GM12878 (cell line): ENCODE data around the gene FSTL1. TPM values are rescaled to one million over a fixed set of nuclear protein-coding genes. Genes with fewer than 3 reads are reported as not detected.

Experiments used
- ATAC-seq: fragments of 200-7000 bp; cut with Tn5 transposase; 3 replicates; pipeline ENCODE4 v1.9.1; 2020; ENCODE audit warnings: mild to moderate bottlenecking, moderate library complexity
- Bru-seq: library from RNA; stranded (reverse); fragments of 400-500 nt; gene quantifications from one replicate; lab custom pipeline; 2021; lab: Mats Ljungman, UMichigan
- BruChase-seq, 2 experiments: library from RNA; stranded (reverse); fragments of 400-500 nt; gene quantifications; one replicate each; lab custom pipeline; 2021; lab: Mats Ljungman, UMichigan
- BruUV-seq: library from RNA; stranded (reverse); fragments of 400-500 nt; replicated peaks from 2 replicates; lab custom pipeline; 2021; lab: Mats Ljungman, UMichigan
- CTCF ChIA-PET: fragments of 300-600 bp; sonication (Branson Sonifier 250); formaldehyde crosslinking; extraction: SDS; loops from one replicate; lab custom pipeline; 2021; ENCODE audit warnings: inconsistent platforms; lab: Yijun Ruan, JAX
- POLR2A ChIA-PET: fragments of 350-600 bp; formaldehyde crosslinking; extraction: SDS; loops from one replicate; lab custom pipeline; 2021; ENCODE audit warnings: inconsistent platforms; lab: Charles Lee
- RAD21 ChIA-PET: fragments of 300-600 bp; sonication (Branson Sonifier 250); formaldehyde crosslinking; loops from one replicate; lab custom pipeline; 2023; ENCODE audit warnings: antibody characterized with exemption; ENCODE audit not compliant: unreplicated experiment; lab: Charles Lee
- SMC1A ChIA-PET: fragments of 300-600 bp; sonication (Branson Sonifier 250); formaldehyde crosslinking; loops from one replicate; lab custom pipeline; 2023; ENCODE audit not compliant: unreplicated experiment, uncharacterized antibody; lab: Charles Lee
- DNase-seq: peaks from one replicate; pipeline ENCODE4 v3.0.0-alpha.2; 2011; ENCODE audit warnings: low read depth, low spot score
- FAIRE-seq: peaks from 3 replicates; lab custom pipeline; 2011; peaks lifted over from hg19 to GRCh38; lab: Jason Lieb, UNC
- H2AFZ ChIP-seq: 2 replicates; pipeline ENCODE4 v1.6.0; 2011; ENCODE audit warnings: low read depth, low read length, control low read depth; ENCODE audit not compliant: control insufficient read depth
- H3K27ac ChIP-seq: 2 replicates; pipeline ENCODE4 v1.5.1; 2011; ENCODE audit warnings: control low read depth; ENCODE audit not compliant: control insufficient read depth, insufficient read depth
- H3K27me3 ChIP-seq, 2 experiments: replicated peaks in 1 of 2; 2 replicates each; pipeline versions ENCODE4 v1.6.0 to v1.6.1; 2011; ENCODE audit warnings: low read length in 1 of 2; ENCODE audit not compliant: control insufficient read depth in 2 of 2, insufficient read depth in 2 of 2
- H3K36me3 ChIP-seq, 2 experiments: 2 replicates each; pipeline ENCODE4 v1.5.1; 2011; ENCODE audit warnings: low read length in 1 of 2; ENCODE audit not compliant: control insufficient read depth in 2 of 2, insufficient read depth in 2 of 2
- H3K4me1 ChIP-seq: 2 replicates; pipeline ENCODE4 v1.6.1; 2011; ENCODE audit warnings: mild to moderate bottlenecking, low read length, moderate library complexity, mixed read lengths; ENCODE audit not compliant: control insufficient read depth, insufficient read depth
- H3K4me2 ChIP-seq: 2 replicates; pipeline ENCODE4 v1.6.0; 2011; ENCODE audit warnings: control low read depth; ENCODE audit not compliant: control insufficient read depth, insufficient read depth
- H3K4me3 ChIP-seq: fragments of 200-600 bp; sonication (generic); 2 replicates; pipeline ENCODE4 v1.5.1; 2016
- H3K79me2 ChIP-seq: 2 replicates; pipeline ENCODE4 v1.6.0; 2011; ENCODE audit warnings: low read length; ENCODE audit not compliant: control insufficient read depth, insufficient read depth
- H3K9ac ChIP-seq: 2 replicates; pipeline ENCODE4 v1.8.0; 2011; ENCODE audit warnings: low read length, control low read depth, mixed read lengths; ENCODE audit not compliant: control insufficient read depth, insufficient read depth
- H3K9me3 ChIP-seq: replicated peaks from 3 replicates; pipeline ENCODE4 v1.5.1; 2011; ENCODE audit warnings: mild to moderate bottlenecking, low read length; ENCODE audit not compliant: control insufficient read depth, insufficient read depth
- H4K20me1 ChIP-seq: 2 replicates; pipeline ENCODE4 v1.6.0; 2011; ENCODE audit not compliant: control insufficient read depth, insufficient read depth
- IKZF2 ChIP-seq, 2 experiments: fragments of 450-650 bp; IDR thresholded peaks; 2 replicates each; pipeline ENCODE4 v1.6.1; 2017; ENCODE audit warnings: mild to moderate bottlenecking in 2 of 2, moderate library complexity in 2 of 2
- POLR2A ChIP-seq: IDR thresholded peaks from 2 replicates; pipeline ENCODE4 v1.6.1; 2011; ENCODE audit warnings: low read depth, mild to moderate bottlenecking, low read length
- SUZ12 ChIP-seq: fragments of 200-600 bp; sonication (generic); IDR thresholded peaks from one replicate; pipeline ENCODE4 v1.6.1; 2018; ENCODE audit warnings: antibody characterized with exemption, mild to moderate bottlenecking; ENCODE audit not compliant: unreplicated experiment
- WGBS: methylation state at CpG from one replicate; pipeline ENCODE4 v1.1.6; 2016; ENCODE audit warnings: low lambda C conversion rate; ENCODE audit not compliant: insufficient replicate concordance, insufficient coverage; ENCODE audit errors: missing lambda C conversion rate; 5-methylcytosine and 5-hydroxymethylcytosine counted together
- in situ Hi-C: fragments of 300-500 bp; cut with MboI; formaldehyde crosslinking; loops from 9 replicates; pipeline ENCODE4 v1.14.3; 2018; ENCODE audit warnings: mixed read lengths
- intact Hi-C: fragments of 100-400 bp; cut with micrococcal nuclease; formaldehyde crosslinking; loops from one replicate; pipeline ENCODE4 v1.14.2; 2022; ENCODE audit not compliant: unreplicated experiment
- long read RNA-seq, 2 experiments: library from polyadenylated mRNA; unstranded; transcript quantifications; one replicate each; pipeline ENCODE4 v2.0.0, GENCODE V29; 2019 to 2020
- polyA minus RNA-seq, 3 experiments: library from RNA; depleted of rRNA, polyadenylated mRNA; stranded (reverse); fragments of >200 nt; gene quantifications; 2 replicates each; pipeline ENCODE4 v1.2.3, GENCODE V29; 2011
- polyA plus RNA-seq, 11 experiments: library from polyadenylated mRNA; depleted of rRNA in 4 of 11; unstranded in 6 of 11; stranded (reverse) in 5 of 11; fragments of >200 nt; fragmentation: Nextera tagmentation in 4 of 11; fragmentation: Illumina TruSeq in 1 of 11; extraction: Ambion mirVana in 4 of 11; extraction: Trizol in 1 of 11; gene quantifications; 1 replicate in 1 of 11; 2 replicates in 10 of 11; pipeline versions ENCODE4 v1.2.1 to v1.2.3, GENCODE V29; 2011 to 2016; ENCODE audit warnings: inconsistent platforms in 2 of 11, missing spikeins in 2 of 11, low read depth in 1 of 11
- total RNA-seq, 4 experiments: library from RNA; depleted of rRNA in 3 of 4; stranded (reverse); fragments of >200 nt in 3 of 4; fragmentation: Illumina TruSeq in 1 of 4; extraction: Trizol in 1 of 4; gene quantifications; 2 replicates each; pipeline versions ENCODE4 v1.2.1 to v1.2.3, GENCODE V29; 2013 to 2021

The FSTL1 gene, protein sequence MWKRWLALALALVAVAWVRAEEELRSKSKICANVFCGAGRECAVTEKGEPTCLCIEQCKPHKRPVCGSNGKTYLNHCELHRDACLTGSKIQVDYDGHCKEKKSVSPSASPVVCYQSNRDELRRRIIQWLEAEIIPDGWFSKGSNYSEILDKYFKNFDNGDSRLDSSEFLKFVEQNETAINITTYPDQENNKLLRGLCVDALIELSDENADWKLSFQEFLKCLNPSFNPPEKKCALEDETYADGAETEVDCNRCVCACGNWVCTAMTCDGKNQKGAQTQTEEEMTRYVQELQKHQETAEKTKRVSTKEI
- 0.15 and 0.24 TPM in 2 replicates for total RNA-seq (2013; cell fraction: nucleolus; rRNA removed)
- 0.06 and 0.27 TPM in 2 replicates for total RNA-seq (2014; rRNA removed)
- total RNA-seq (2014; rRNA removed; fragmentation: Illumina TruSeq; extraction: Trizol) = not detected in 2 replicates
- 1.0 and 1.7 TPM in 2 replicates for total RNA-seq (2021)
- polyA plus RNA-seq (2011; ENCODE audit: low read depth) = 0.12 TPM
- polyA plus RNA-seq (2011; rRNA removed) = 0.18 and 0.35 TPM in 2 replicates
- 0.04 and 0.07 TPM in 2 replicates for polyA plus RNA-seq (2011; cell fraction: cytosol; rRNA removed)
- 0.15 and 0.43 TPM in 2 replicates for polyA plus RNA-seq (2011; cell fraction: nucleus; rRNA removed)
- 0.07 and 0.10 TPM in 2 replicates for polyA plus RNA-seq (2012)
- polyA plus RNA-seq (2014; fragmentation: Illumina TruSeq; extraction: Trizol) = 0.19 TPM in 1 of 2 replicates, not detected in the other
- polyA plus RNA-seq (2014; fragmentation: Nextera tagmentation; extraction: Ambion mirVana) = not detected
- not detected in 2 replicates for polyA plus RNA-seq (2014; rRNA removed)
- polyA plus RNA-seq (2016; fragmentation: Nextera tagmentation; extraction: Ambion mirVana) = under 1 TPM; 0.44 TPM
- 0.29 and 0.31 TPM in 2 replicates for polyA minus RNA-seq (2011; rRNA and poly(A)+ RNA removed)
- not detected in 2 replicates for polyA minus RNA-seq (2011; cell fraction: cytosol; rRNA and poly(A)+ RNA removed)
- 0.48 TPM in 1 of 2 replicates, not detected in the other for polyA minus RNA-seq (2011; cell fraction: nucleus; rRNA and poly(A)+ RNA removed)
- percentile 14 among the genes with signal in this experiment for Bru-seq, nascent RNA
- BruChase-seq, experiment 1, labeled RNA remaining after a 6-hour chase = percentile 11 among the genes with signal in this experiment
- percentile 12 among the genes with signal in this experiment for BruChase-seq, experiment 2, labeled RNA remaining after a 2-hour chase
- long read RNA-seq, experiment 1 = 0 reads
- long read RNA-seq, experiment 2, partial matches to known transcripts = 0 of 1 reads
- long read RNA-seq, experiment 2, other reads (novel, unspliced or antisense) = 1 of 1 reads

DNA sequence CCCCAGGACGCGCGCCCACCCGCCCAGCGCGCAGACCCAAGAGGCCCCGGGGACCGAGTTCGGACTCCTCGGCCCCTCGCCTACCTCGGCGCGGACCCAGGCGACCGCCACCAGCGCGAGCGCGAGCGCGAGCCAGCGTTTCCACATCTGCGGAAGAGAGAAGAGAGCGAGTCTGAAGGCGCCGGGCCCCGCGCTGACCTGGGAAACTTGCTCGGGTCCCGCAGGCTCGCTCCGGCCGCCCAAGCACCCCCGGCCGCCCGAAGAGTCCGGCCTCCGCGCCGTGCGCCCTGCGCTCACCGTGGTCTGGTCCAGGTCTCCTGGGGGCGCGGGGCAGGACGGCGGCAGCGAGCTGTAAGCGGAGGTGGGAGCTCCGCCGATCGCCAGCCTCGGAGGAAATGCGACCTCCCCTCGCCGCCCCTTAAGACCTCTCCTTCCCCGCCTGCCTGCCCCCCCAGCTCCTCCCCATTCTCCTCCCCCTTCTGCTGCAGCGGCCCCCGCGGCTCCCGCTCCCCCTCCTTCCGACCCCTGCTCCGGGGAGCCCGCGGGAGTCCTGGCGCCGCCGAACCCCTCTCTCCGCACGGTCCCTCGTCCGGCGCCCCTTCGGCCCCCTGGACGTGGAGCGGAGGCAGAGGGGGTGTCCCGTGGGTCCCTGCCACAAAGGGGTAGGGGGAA is at the start of gene FSTL1:
FSTL1 (minus strand) TSS at position 393 of the 672 bp plus-strand sequence; CDS start at position 147, 246 bp downstream.
- H3K9ac ChIP-seq = no peak within 1 kb of the TSS
- peak; percentile 46; the same call in 1 of the 2 replicates for TF ChIP-seq POLR2A
- TF ChIP-seq SUZ12 = peak; percentile 78
- TF ChIP-seq IKZF2 (IDR thresholded peaks at IDR 0.05) = no peak
- POLR2A ChIA-PET = no interaction called here
- no peaks in the 10 kb centered on the region for H3K79me2 ChIP-seq
- FAIRE-seq (no peak), DNase-seq (no peak), ATAC-seq (no peak; the same call in 2 of the 3 replicates)
- peaks cover 9 to 17% of the 10 kb centered on the region in 2 experiments for H3K27me3 ChIP-seq
- CTCF ChIA-PET = no interaction called here
- RAD21 ChIA-PET = no interaction called here
- in situ Hi-C loops = no loop called here
- no peaks in the 10 kb centered on the region for H3K9me3 ChIP-seq
- no peak within 1 kb of the TSS; the same call in 1 of the 2 replicates for H2AFZ ChIP-seq
- peak within 1 kb of the TSS; percentile 60 for H3K4me2 ChIP-seq
- SMC1A ChIA-PET = no interaction called here
- peak within 1 kb of the TSS; percentile 47; the same call in 1 of the 2 replicates for H3K4me3 ChIP-seq
- H4K20me1 ChIP-seq = no peaks in the 10 kb centered on the region
- no peaks in the 10 kb centered on the region for H3K4me1 ChIP-seq
- no TSS peak for BruUV-seq
- H3K36me3 ChIP-seq = no peaks in the 10 kb centered on the region
- H3K27ac ChIP-seq = no peak within 1 kb of the TSS
- WGBS = 29% methylated on average over 50 of the region's 78 CpGs
- intact Hi-C loops = no loop called here
